H1 (cell line): ENCODE measurements around the gene TNPO3. TPM values are rescaled to one million over a fixed set of nuclear protein-coding genes. Genes with fewer than 3 reads are reported as not detected.

ENCODE experiments used
- CTCF ChIA-PET: fragments of 300-600 bp; sonication (Branson Sonifier 250); formaldehyde crosslinking; loops from one replicate; lab custom pipeline; 2021; ENCODE audit not compliant: partially characterized antibody; lab: Charles Lee
- POLR2A ChIA-PET: fragments of 300-600 bp; sonication (Branson Sonifier 250); formaldehyde crosslinking; loops from one replicate; lab custom pipeline; 2021; ENCODE audit warnings: inconsistent platforms; ENCODE audit not compliant: partially characterized antibody; lab: Charles Lee
- DNase-seq, 2 experiments: peaks; one replicate each; pipeline versions ENCODE4 v3.0.0 to v3.0.0-alpha.2; 2010 to 2022; ENCODE audit warnings: low spot score in 2 of 2, low read depth in 1 of 2, mixed read lengths in 1 of 2
- FAIRE-seq: peaks from 2 replicates; lab custom pipeline; 2011; peaks lifted over from hg19 to GRCh38; lab: Jason Lieb, UNC
- H2AFZ ChIP-seq: 2 replicates; pipeline ENCODE4 v1.8.1; 2012; ENCODE audit warnings: low read length, inconsistent platforms
- H2AK5ac ChIP-seq: 2 replicates; pipeline ENCODE4 v1.6.1; 2013; ENCODE audit warnings: low read depth, low read length
- H2BK120ac ChIP-seq: replicated peaks from 2 replicates; pipeline ENCODE3; 2013; ENCODE audit warnings: low read depth, low read length, inconsistent platforms
- H2BK12ac ChIP-seq: 2 replicates; pipeline ENCODE4 v1.6.1; 2013; ENCODE audit warnings: low read depth, low read length
- H2BK15ac ChIP-seq: 2 replicates; pipeline ENCODE4 v1.6.1; 2013; ENCODE audit warnings: low read length
- H2BK20ac ChIP-seq: 2 replicates; pipeline ENCODE4 v1.6.1; 2013; ENCODE audit warnings: low read length
- H2BK5ac ChIP-seq: 2 replicates; pipeline ENCODE4 v1.6.1; 2013; ENCODE audit warnings: low read depth, low read length
- H3K14ac ChIP-seq: 2 replicates; pipeline ENCODE4 v1.6.1; 2013; ENCODE audit warnings: inconsistent platforms; ENCODE audit not compliant: insufficient read length
- H3K18ac ChIP-seq: 2 replicates; pipeline ENCODE4 v1.6.1; 2013; ENCODE audit warnings: low read length; ENCODE audit errors: extremely low read depth
- H3K23ac ChIP-seq: 2 replicates; pipeline ENCODE4 v1.6.1; 2013; ENCODE audit warnings: inconsistent platforms; ENCODE audit not compliant: insufficient read length
- H3K23me2 ChIP-seq: 2 replicates; pipeline ENCODE4 v1.6.1; 2013; ENCODE audit warnings: low read depth, low read length
- H3K27ac ChIP-seq: 2 replicates; pipeline ENCODE4 v1.6.1; 2011; ENCODE audit warnings: low read depth, low read length, inconsistent platforms
- H3K27me3 ChIP-seq, 4 experiments: replicated peaks in 1 of 4; 1 replicate in 1 of 4; 2 replicates in 3 of 4; pipeline versions ENCODE4 v1.6.1 to v1.8.1; 2011 to 2013; ENCODE audit warnings: low read length in 3 of 4, mild to moderate bottlenecking in 3 of 4, inconsistent platforms in 2 of 4, mixed read lengths in 2 of 4, moderate library complexity in 1 of 4; ENCODE audit not compliant: control insufficient read depth in 3 of 4, insufficient read depth in 3 of 4; ENCODE audit errors: extremely low read depth in 1 of 4
- H3K36me3 ChIP-seq, 4 experiments: 2 replicates each; pipeline versions ENCODE4 v1.6.1 to v1.8.1; 2011 to 2013; ENCODE audit warnings: mild to moderate bottlenecking in 4 of 4, low read length in 3 of 4, moderate library complexity in 2 of 4, control low read depth in 1 of 4, inconsistent platforms in 1 of 4; ENCODE audit not compliant: insufficient read depth in 4 of 4, control insufficient read depth in 2 of 4
- H3K4ac ChIP-seq: replicated peaks from 2 replicates; pipeline ENCODE3; 2013; ENCODE audit warnings: low read length, low read depth, mixed read lengths, inconsistent platforms; ENCODE audit not compliant: insufficient read length
- H3K4me1 ChIP-seq, 4 experiments: replicated peaks in 1 of 4; 1 replicate in 1 of 4; 2 replicates in 3 of 4; pipeline versions ENCODE4 v1.6.1 to v1.8.1; 2011 to 2013; ENCODE audit warnings: low read length in 3 of 4, inconsistent platforms in 2 of 4, mixed read lengths in 1 of 4; ENCODE audit not compliant: insufficient read depth in 4 of 4, control insufficient read depth in 3 of 4
- H3K4me2 ChIP-seq, 2 experiments: 2 replicates each; pipeline versions ENCODE4 v1.6.1 to v1.8.1; 2011 to 2013; ENCODE audit warnings: low read depth in 2 of 2, low read length in 2 of 2, control low read depth in 1 of 2, inconsistent platforms in 1 of 2, mild to moderate bottlenecking in 1 of 2; ENCODE audit not compliant: insufficient read depth in 1 of 2
- H3K4me3 ChIP-seq, 4 experiments: fragments of 200-600, 300-600 bp in 1 of 4; sonication (generic), shearing (Covaris generic), sonication (Bioruptor Twin) in 1 of 4; 2 replicates each; pipeline versions ENCODE4 v1.5.1 to v1.8.1; 2011 to 2016; ENCODE audit warnings: low read length in 4 of 4, low read depth in 3 of 4, control low read depth in 2 of 4, inconsistent platforms in 2 of 4, mild to moderate bottlenecking in 2 of 4, mixed read lengths in 1 of 4, moderate library complexity in 1 of 4; ENCODE audit not compliant: insufficient read depth in 2 of 4; ENCODE audit errors: extremely low read depth in 1 of 4
- H3K56ac ChIP-seq: replicated peaks from 2 replicates; pipeline ENCODE3; 2013; ENCODE audit warnings: low read depth, mild to moderate bottlenecking, mixed read lengths, low read length, inconsistent platforms; ENCODE audit not compliant: insufficient read length
- H3K79me1 ChIP-seq: 2 replicates; pipeline ENCODE4 v1.6.1; 2013; ENCODE audit warnings: low read depth, low read length, control low read depth
- H3K79me2 ChIP-seq, 2 experiments: 2 replicates each; pipeline versions ENCODE4 v1.6.1 to v1.8.1; 2012 to 2013; ENCODE audit warnings: low read length in 2 of 2, mild to moderate bottlenecking in 2 of 2, inconsistent platforms in 1 of 2; ENCODE audit not compliant: insufficient read depth in 2 of 2, control insufficient read depth in 1 of 2
- H3K9ac ChIP-seq, 4 experiments: replicated peaks in 1 of 4; 1 replicate in 1 of 4; 2 replicates in 3 of 4; pipeline versions ENCODE4 v1.6.1 to v1.8.1; 2011 to 2013; ENCODE audit warnings: low read depth in 3 of 4, low read length in 3 of 4, control low read depth in 2 of 4, mild to moderate bottlenecking in 2 of 4, moderate library complexity in 2 of 4, inconsistent platforms in 1 of 4; ENCODE audit errors: extremely low read depth in 1 of 4
- H3K9me3 ChIP-seq, 2 experiments: 2 replicates each; pipeline versions ENCODE4 v1.6.1 to v1.8.1; 2012 to 2013; ENCODE audit warnings: mild to moderate bottlenecking in 2 of 2, moderate library complexity in 2 of 2, control low read depth in 1 of 2, inconsistent platforms in 1 of 2, low read depth in 1 of 2, low read length in 1 of 2, mixed read lengths in 1 of 2; ENCODE audit not compliant: insufficient read depth in 2 of 2
- H4K20me1 ChIP-seq, 2 experiments: replicated peaks in 1 of 2; 2 replicates each; pipeline versions ENCODE3 to v1.8.1; 2011 to 2013; ENCODE audit warnings: inconsistent platforms in 2 of 2, low read length in 2 of 2, mild to moderate bottlenecking in 1 of 2; ENCODE audit not compliant: insufficient read depth in 2 of 2, control insufficient read depth in 1 of 2
- H4K5ac ChIP-seq: 2 replicates; pipeline ENCODE4 v1.6.1; 2013; ENCODE audit warnings: low read length, low read depth, mixed read lengths, inconsistent platforms; ENCODE audit not compliant: insufficient read length
- H4K8ac ChIP-seq: 2 replicates; pipeline ENCODE4 v1.8.0; 2013; ENCODE audit warnings: mild to moderate bottlenecking, moderate library complexity, low read length, inconsistent platforms; ENCODE audit not compliant: insufficient read depth; ENCODE audit errors: extremely low read depth
- H4K91ac ChIP-seq: replicated peaks from 2 replicates; pipeline ENCODE3; 2013; ENCODE audit warnings: low read length, mixed read lengths, inconsistent platforms; ENCODE audit not compliant: insufficient read length
- CEBPB ChIP-seq: IDR thresholded peaks from 2 replicates; pipeline ENCODE4 v1.6.1; 2012; ENCODE audit warnings: low read depth, low read length
- GABPA ChIP-seq: IDR thresholded peaks from 2 replicates; pipeline ENCODE4 v1.6.1; 2011; ENCODE audit warnings: mild to moderate bottlenecking, low read length, moderate library complexity, borderline replicate concordance; ENCODE audit not compliant: insufficient read depth
- GTF2F1 ChIP-seq: IDR thresholded peaks from 2 replicates; pipeline ENCODE4 v1.6.1; 2012; ENCODE audit warnings: low read depth, low read length, improper control_type of control experiment, borderline replicate concordance
- KDM5A ChIP-seq: fragments of 200-600 bp; IDR thresholded peaks from 2 replicates; pipeline ENCODE4 v1.7.1; 2012; ENCODE audit warnings: mild to moderate bottlenecking, low read length, inconsistent platforms, mixed read lengths
- POU5F1 ChIP-seq: IDR thresholded peaks from 2 replicates; pipeline ENCODE4 v1.6.1; 2011; ENCODE audit warnings: low read depth, mild to moderate bottlenecking, low read length, moderate library complexity
- RNF2 ChIP-seq: fragments of 200-900, 300-1000 bp; sonication (generic); IDR thresholded peaks from 2 replicates; pipeline ENCODE4 v1.7.1; 2016; ENCODE audit warnings: borderline replicate concordance, low read depth, mild to moderate bottlenecking, antibody characterized with exemption, low read length; ENCODE audit not compliant: poor library complexity, severe bottlenecking; ENCODE audit errors: missing control alignments
- SP4 ChIP-seq: IDR thresholded peaks from 2 replicates; pipeline ENCODE4 v1.6.1; 2012; ENCODE audit warnings: low read length, inconsistent platforms
- WGBS, 2 experiments: shearing (Covaris generic) in 1 of 2; methylation state at CpG; one replicate each; pipeline versions ENCODE4 v1.1.6 to v1.1.7; 2013 to 2015; ENCODE audit warnings: low lambda C conversion rate in 2 of 2, mixed read lengths in 2 of 2, inconsistent platforms in 1 of 2, low coverage in 1 of 2, missing lambda C conversion rate in 1 of 2; ENCODE audit not compliant: insufficient replicate concordance in 2 of 2, insufficient coverage in 1 of 2, insufficient read length in 1 of 2; ENCODE audit errors: extremely low coverage in 1 of 2, missing lambda C conversion rate in 1 of 2; 5-methylcytosine and 5-hydroxymethylcytosine counted together
- polyA plus RNA-seq, 7 experiments: library from polyadenylated mRNA; depleted of rRNA in 3 of 7; stranded (reverse) in 5 of 7; unstranded in 2 of 7; fragments of >200 nt in 5 of 7; fragments of 200-250 nt in 2 of 7; gene quantifications; 1 replicate in 5 of 7; 2 replicates in 1 of 7; 4 replicates in 1 of 7; pipeline versions ENCODE4 v1.2.1 to v1.2.3, GENCODE V29; 2011 to 2013; ENCODE audit warnings: missing spikeins in 2 of 7, mixed read lengths in 2 of 7
- total RNA-seq: library from RNA; stranded (reverse); fragmentation: NEBNext Ultra II Directional; extraction: Animal tissue kit (Norgen Biotek cat#: 25700); gene quantifications from 2 replicates; pipeline ENCODE4 v1.2.1, GENCODE V29; 2021

TNPO3 gene
- total and polyA plus RNA-seq, 2 of the 8 experiments (the other 6 are each of a cell fraction or from before 2014, with no cell fraction given): 67.6 to 99.2 TPM

- H2BK20ac ChIP-seq: no peak overlapping the region
- no peak for FAIRE-seq
- no peak overlapping the region for H3K14ac ChIP-seq
- no peaks in the 10 kb centered on the region for H3K36me3 ChIP-seq
- WGBS, 2 experiments: 92% methylated on average over 22 of the region's 22 CpGs; no CpG with 5 or more reads in 1 of the 2 experiments
- no peaks in the 10 kb centered on the region for H3K27me3 ChIP-seq
- TF ChIP-seq SP4: no peak
- TF ChIP-seq GTF2F1: no peak
- no peak for TF ChIP-seq RNF2
- TF ChIP-seq POU5F1: no peak
- TF ChIP-seq GABPA: no peak
- TF ChIP-seq CEBPB: no peak
- TF ChIP-seq KDM5A: no peak
- H4K91ac ChIP-seq: no peak overlapping the region
- H3K9me3 ChIP-seq: no peaks in the 10 kb centered on the region
- no peak overlapping the region for H2BK120ac ChIP-seq
- no peak overlapping the region for H2BK5ac ChIP-seq
- peak overlapping the region; percentile 74 to 94; a peak in 2 of 4 replicates for H3K4me2 ChIP-seq
- ChIA-PET CTCF (interaction anchor here (1.2 to 2.0 kb wide), 3 partner anchors 9 to 102 kb away, joined by 3 to 11 read pairs (median 4); no protein-coding TSS in a partner anchor), POLR2A (interaction anchor here (0.9 to 4.6 kb wide), 9 partner anchors 12 to 194 kb away, joined by 3 to 94 read pairs (median 5); partner anchors contain the start of gene ATP6V1F)
- peak overlapping the region in 1 of 4 experiments; percentile 83; a peak in 2 of 8 replicates for H3K4me3 ChIP-seq
- peaks cover 0 to 4% of the 10 kb centered on the region in 2 experiments for H4K20me1 ChIP-seq
- H3K9ac ChIP-seq: no peak overlapping the region
- H3K23ac ChIP-seq: no peak overlapping the region
- no peak overlapping the region for H4K8ac ChIP-seq
- H3K18ac ChIP-seq: no peak overlapping the region
- H3K4me1 ChIP-seq: no peaks in the 10 kb centered on the region
- no peak overlapping the region for H2AFZ ChIP-seq
- no peak overlapping the region for H2BK12ac ChIP-seq
- DNase-seq: no peak
- H4K5ac ChIP-seq: no peak overlapping the region
- no peaks in the 10 kb centered on the region for H3K79me1 ChIP-seq
- H3K56ac ChIP-seq: no peak overlapping the region
- H2AK5ac ChIP-seq: no peak overlapping the region
- H2BK15ac ChIP-seq: no peak overlapping the region
- no peak overlapping the region for H3K4ac ChIP-seq
- peaks cover 7 to 36% of the 10 kb centered on the region in 2 experiments for H3K79me2 ChIP-seq
- peaks cover 3% of the 10 kb centered on the region; the same call in 1 of the 2 replicates for H3K23me2 ChIP-seq
- no peak overlapping the region for H3K27ac ChIP-seq
Observed at GRCh38 chr7:129055861-129056464, 1.1 kb upstream of the TNPO3 start.
